GM10248 (cell line): ENCODE data around the gene CUX1.

ENCODE experiments used
- CTCF ChIA-PET: fragments of 300-600 bp; sonication (Branson Sonifier 250); formaldehyde crosslinking; extraction: SDS; loops from one replicate; lab custom pipeline; 2021; ENCODE audit warnings: antibody characterized with exemption; lab: Yijun Ruan, JAX
- POLR2A ChIA-PET: fragments of 350-650 bp; sonication (Branson Sonifier 250); formaldehyde crosslinking; extraction: SDS; loops from one replicate; lab custom pipeline; 2020; ENCODE audit warnings: antibody characterized with exemption; lab: Yijun Ruan, JAX
- DNase-seq: peaks from one replicate; pipeline ENCODE4 v3.0.0; 2012; ENCODE audit errors: extremely low spot score
- CTCF ChIP-seq: IDR thresholded peaks from 2 replicates; pipeline ENCODE4 v1.5.1; 2012; ENCODE audit warnings: mild to moderate bottlenecking, low read depth; ENCODE audit errors: extremely low read depth, missing control alignments, control extremely low read depth

Gene CUX1

DNA sequence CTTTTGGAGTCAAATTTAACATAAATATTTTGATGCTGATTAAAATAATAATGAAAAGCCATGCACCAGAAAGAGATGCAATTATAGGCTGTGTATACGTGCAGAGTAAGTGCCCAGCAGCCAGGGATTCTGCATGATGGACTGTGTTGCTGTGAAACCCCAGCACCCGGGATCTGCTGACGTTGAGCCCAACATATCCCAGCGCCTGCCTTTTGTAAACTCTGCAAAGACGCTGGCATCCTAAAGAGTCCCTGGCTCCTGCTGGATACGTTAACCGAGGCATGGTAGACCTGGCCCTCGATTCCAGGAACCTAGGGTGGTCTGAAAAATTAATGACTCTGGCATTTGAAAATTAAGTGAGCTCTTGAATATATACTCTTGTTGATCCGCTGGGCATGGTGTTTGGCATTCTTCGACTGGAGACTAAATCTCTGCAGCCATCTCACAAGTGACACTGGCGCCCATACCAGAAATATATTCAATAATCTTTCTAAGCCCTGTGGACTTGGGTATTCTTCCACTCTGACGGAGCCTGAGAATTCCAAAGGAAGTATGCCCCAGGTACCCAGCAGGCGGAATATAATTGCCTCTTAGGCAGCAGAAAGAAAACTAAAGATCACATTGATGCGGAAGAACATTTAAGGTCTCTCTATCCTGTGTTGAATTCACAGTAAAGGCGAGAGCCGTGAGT is 278.0 kb downstream of the CUX1 start:
- CTCF ChIA-PET, result interaction anchor here (1.7 kb wide), 1 partner anchor 11 kb away, joined by 3 read pairs; no protein-coding TSS in a partner anchor
- POLR2A ChIA-PET, result no interaction called here
- no peak for DNase-seq
- TF ChIP-seq CTCF, result no peak

GRCh38 chr7:102096012-102096332 is 278.5 kb downstream of the CUX1 start:
- ChIA-PET POLR2A (no interaction called here), CTCF (no interaction called here)
- no peak for DNase-seq
- TF ChIP-seq CTCF, result no peak

DNA sequence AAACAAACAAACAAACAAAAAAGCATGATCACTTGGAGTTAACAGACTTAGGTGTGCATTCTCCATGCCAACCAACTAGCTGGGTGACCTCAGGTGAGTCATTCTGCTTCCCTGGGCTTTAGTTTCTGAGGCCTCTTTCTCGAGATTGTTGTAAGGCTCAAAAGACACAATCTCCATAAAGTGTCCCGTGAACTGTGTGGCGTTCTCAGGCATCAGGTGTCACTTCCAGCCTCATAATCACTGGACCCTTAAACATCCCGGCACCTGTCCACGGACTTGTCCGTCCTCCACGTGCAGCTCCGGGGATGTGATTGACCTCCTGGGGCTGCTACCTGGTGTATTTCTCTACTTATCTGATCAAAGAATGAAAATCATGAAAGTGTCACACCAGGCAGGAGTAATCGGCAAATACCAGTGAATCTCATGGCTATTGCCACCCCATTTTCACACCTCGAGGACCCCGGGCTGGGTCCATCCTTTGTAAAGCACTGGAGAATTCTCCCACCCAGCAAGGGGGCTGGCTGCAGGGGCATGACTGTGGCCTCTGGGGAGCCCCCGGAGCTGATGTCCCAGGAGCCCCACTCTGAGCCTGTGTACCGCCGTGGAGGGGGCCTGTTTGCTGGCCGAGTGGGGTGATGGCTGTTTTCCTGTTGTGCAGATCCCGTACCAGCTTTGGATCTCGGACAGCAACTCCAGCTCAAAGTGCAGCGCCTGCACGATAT is 279.4 kb downstream of the CUX1 start:
- POLR2A ChIA-PET, result no interaction called here
- CTCF ChIA-PET, result no interaction called here
- no peak for DNase-seq
- no peak for TF ChIP-seq CTCF

- TF ChIP-seq CTCF, result no peak
- CTCF ChIA-PET, result no interaction called here
- no peak for DNase-seq
- POLR2A ChIA-PET, result no interaction called here
Observed at GRCh38 chr7:102097601-102098161, 280.3 kb downstream of the CUX1 start.

GRCh38 chr7:102098986-102099385 is 281.6 kb downstream of the CUX1 start:
- TF ChIP-seq CTCF, result no peak
- ChIA-PET POLR2A (no interaction called here), CTCF (no interaction called here)
- DNase-seq, result no peak

DNA sequence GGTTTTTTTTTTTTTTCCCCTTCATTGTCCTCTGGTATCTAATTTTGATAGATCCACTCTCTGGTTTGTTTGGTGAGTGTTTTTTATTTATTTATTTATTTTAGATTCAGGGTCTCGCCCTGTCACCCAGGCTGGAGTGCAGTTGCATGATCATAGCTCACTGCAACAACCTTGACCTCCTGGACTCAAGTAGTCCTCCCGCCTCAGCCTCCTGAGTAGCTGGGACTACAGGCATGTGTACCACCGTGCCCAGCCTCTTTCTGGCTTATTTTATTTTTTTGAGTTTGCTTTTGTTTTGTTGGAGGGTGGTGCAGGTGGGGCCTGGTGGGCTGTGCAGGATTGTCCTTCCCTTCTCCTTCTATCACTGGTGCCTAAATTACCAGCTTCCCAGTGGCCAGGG is 282.0 kb downstream of the CUX1 start:
- no peak for DNase-seq
- POLR2A ChIA-PET, result no interaction called here
- CTCF ChIA-PET, result interaction anchor here (1.5 kb wide), 1 partner anchor 10 kb away, joined by 4 read pairs; no protein-coding TSS in a partner anchor
- no peak for TF ChIP-seq CTCF
